Dermis lymphatic vessel endothelial cell (primary cell): ENCODE data around the gene KLHL24. TPM values are rescaled to one million over a fixed set of nuclear protein-coding genes. Genes with fewer than 3 reads are reported as not detected.

ENCODE experiments used
- total RNA-seq: library from RNA; depleted of rRNA; stranded (reverse); fragments of >200 nt; gene quantifications from 2 replicates; pipeline ENCODE4 v1.2.1, GENCODE V29; 2014

KLHL24 gene
- total RNA-seq = 106 and 143 TPM in 2 replicates

GRCh38 chr3:183635431-183636220 is at the start of gene KLHL24:
Gene KLHL24 (plus strand): TSS chr3:183635623. CDS start chr3:183650357, 14,734 bp downstream.

DNA sequence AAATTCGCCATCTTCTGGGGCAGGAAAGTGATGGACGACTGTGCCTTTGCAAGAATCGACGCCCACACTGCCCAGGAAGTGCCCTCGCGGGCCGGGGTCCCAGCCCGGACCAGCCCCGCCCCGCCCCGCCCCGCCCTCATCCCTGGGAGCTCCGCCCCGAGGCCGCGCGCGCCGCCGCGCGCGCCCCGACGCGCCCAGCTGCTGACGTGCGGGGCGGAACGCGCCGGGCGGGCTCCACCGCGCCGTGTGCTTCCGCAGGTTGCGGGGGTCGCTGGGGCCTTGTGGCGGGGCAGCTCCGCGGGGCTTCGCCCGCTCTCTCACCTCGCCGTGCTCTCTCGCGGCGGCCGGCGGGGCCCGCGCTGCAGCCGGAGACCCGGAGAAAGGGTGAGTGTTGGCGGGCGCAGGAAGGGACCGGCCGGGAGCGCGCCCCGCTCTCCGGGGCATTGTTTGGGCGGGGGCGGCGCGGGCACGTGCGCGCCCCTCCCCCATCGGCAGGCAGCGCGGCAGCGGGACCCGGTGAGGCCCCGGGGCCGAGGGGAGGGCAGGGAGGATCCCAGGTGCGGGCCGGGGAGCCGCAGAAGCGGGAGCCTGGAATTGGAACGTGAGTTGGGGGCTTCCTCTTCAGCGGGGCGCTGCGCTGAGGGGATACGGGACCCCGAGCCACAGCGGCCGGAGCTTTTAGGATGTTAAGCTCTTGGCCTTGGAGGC is 62.3 kb downstream of the KLHL24 start, which contains the start of gene YEATS2:
Gene YEATS2 (plus strand): TSS at position 188 of the 708 bp plus-strand sequence. CDS start 17,366 bp downstream, outside the sequence.

Other genes starting within 250 kb of the KLHL24 start
- 0.09 and 0.11 TPM in 2 replicates for gene MCF2L2, start 207.0 kb upstream of the KLHL24 start, total RNA-seq
- gene KLHL6, start 79.9 kb upstream of the KLHL24 start, total RNA-seq = 0.26 and 0.33 TPM in 2 replicates
- gene YEATS2, start 62.2 kb downstream of the KLHL24 start, total RNA-seq = 28.6 and 31.0 TPM in 2 replicates
- 0.43 and 0.69 TPM in 2 replicates for gene MAP6D1, start 190.0 kb downstream of the KLHL24 start, total RNA-seq
- 29.9 and 32.0 TPM in 2 replicates for gene PARL, start 249.3 kb downstream of the KLHL24 start, total RNA-seq